GM12873 (cell line): Measurements from ENCODE around the gene ATP5PF.

ENCODE experiments used
- CTCF ChIP-seq: IDR thresholded peaks from 2 replicates; pipeline ENCODE4 v1.5.1; 2012; ENCODE audit warnings: low read depth, mild to moderate bottlenecking, moderate library complexity, low read length, control low read depth; ENCODE audit not compliant: insufficient read depth; ENCODE audit errors: missing control alignments

ATP5PF gene

GRCh38 chr21:25737421-25737820, 2.7 kb upstream of the ATP5PF start:
- TF ChIP-seq CTCF: no peak

GRCh38 chr21:25735646-25736597, 1.2 kb upstream of the ATP5PF start:
- TF ChIP-seq CTCF: no peak

- TF ChIP-seq CTCF: no peak
These were observed 125 bp downstream of the ATP5PF start for GRCh38 chr21:25734654-25734903.

GRCh38 chr21:25733859-25734653, 648 bp downstream of the ATP5PF start:
- no peak for TF ChIP-seq CTCF

- TF ChIP-seq CTCF: no peak
These were observed 2.5 kb downstream of the ATP5PF start for GRCh38 chr21:25732091-25732760.

- TF ChIP-seq CTCF: no peak
These were observed 12.1 kb downstream of the ATP5PF start for GRCh38 chr21:25722631-25723030.

GRCh38 chr21:25721987-25722386, 12.7 kb downstream of the ATP5PF start:
- TF ChIP-seq CTCF: no peak
